Neural cell (in vitro differentiated cells): ENCODE data around the gene SHC1. TPM values are rescaled to one million over a fixed set of nuclear protein-coding genes. Genes with fewer than 3 reads are reported as not detected.

Experiments
- H2AFZ ChIP-seq: fragments of 200-600, 300-800 bp; sonication (generic), shearing (Covaris generic); 2 replicates; pipeline ENCODE4 v1.6.0; 2014; ENCODE audit warnings: low read depth, mild to moderate bottlenecking, antibody characterized with exemption, low read length, moderate library complexity
- H3F3A ChIP-seq: fragments of 200-600 bp; shearing (Covaris generic); 2 replicates; pipeline ENCODE4 v1.6.1; 2016; ENCODE audit warnings: mild to moderate bottlenecking, moderate library complexity, mixed read lengths, antibody characterized with exemption, low read length; ENCODE audit not compliant: insufficient read depth, poor library complexity, severe bottlenecking
- H3K27ac ChIP-seq: fragments of 200-600, 300-800 bp; sonication (generic), shearing (Covaris generic); 2 replicates; pipeline ENCODE4 v1.5.1; 2014; ENCODE audit warnings: mild to moderate bottlenecking, low read length, moderate library complexity
- H3K27me3 ChIP-seq: fragments of 300-800, 200-600 bp; sonication (generic), shearing (Covaris generic); 2 replicates; pipeline ENCODE4 v1.6.0; 2014; ENCODE audit warnings: mild to moderate bottlenecking, low read depth, low read length, moderate library complexity; ENCODE audit not compliant: insufficient read depth
- H3K36me3 ChIP-seq: fragments of 300-800, 200-600 bp; sonication (generic), shearing (Covaris generic); 2 replicates; pipeline ENCODE4 v1.5.1; 2014; ENCODE audit warnings: mild to moderate bottlenecking, antibody characterized with exemption, low read length, moderate library complexity; ENCODE audit not compliant: insufficient read depth
- H3K4me2 ChIP-seq: fragments of 300-800, 200-600 bp; sonication (generic), shearing (Covaris generic); 2 replicates; pipeline ENCODE4 v1.6.0; 2014; ENCODE audit warnings: mild to moderate bottlenecking, low read length
- H3K4me3 ChIP-seq: fragments of 300-800, 200-600 bp; sonication (generic), shearing (Covaris generic); 2 replicates; pipeline ENCODE4 v1.5.1; 2014; ENCODE audit warnings: mild to moderate bottlenecking, low read length, moderate library complexity
- H3K79me2 ChIP-seq: fragments of 200-600 bp; shearing (Covaris generic); replicated peaks from 2 replicates; pipeline ENCODE4 v1.6.0; 2014; ENCODE audit warnings: mild to moderate bottlenecking, low read length, moderate library complexity; ENCODE audit not compliant: insufficient read depth
- H3K9ac ChIP-seq: fragments of 300-800, 200-600 bp; sonication (generic), shearing (Covaris generic); 2 replicates; pipeline ENCODE4 v1.6.1; 2016; ENCODE audit warnings: mild to moderate bottlenecking, low read length, mixed read lengths
- H3K9me2 ChIP-seq: fragments of 200-600 bp; shearing (Covaris generic); 2 replicates; pipeline ENCODE4 v1.6.1; 2016; ENCODE audit warnings: mild to moderate bottlenecking, low read length, mixed read lengths; ENCODE audit not compliant: insufficient read depth
- H3K9me3 ChIP-seq: fragments of 200-600, 300-800 bp; sonication (generic), shearing (Covaris generic); 2 replicates; pipeline ENCODE4 v1.6.1; 2016; ENCODE audit warnings: mild to moderate bottlenecking, mixed run types, low read length, moderate library complexity, mixed read lengths
- H4K20me1 ChIP-seq: fragments of 200-600 bp; shearing (Covaris generic); 2 replicates; pipeline ENCODE4 v1.6.1; 2016; ENCODE audit warnings: mild to moderate bottlenecking, mixed run types; ENCODE audit not compliant: insufficient read depth
- EP300 ChIP-seq: fragments of 450-650 bp; conservative IDR thresholded peaks from 2 replicates; pipeline ENCODE4 v1.6.1; 2014; ENCODE audit warnings: antibody characterized with exemption, mild to moderate bottlenecking, moderate library complexity; ENCODE audit not compliant: poor library complexity, severe bottlenecking
- EZH2 ChIP-seq: fragments of 200-600, 300-800 bp; shearing (Covaris generic), sonication (generic); IDR thresholded peaks from 2 replicates; pipeline ENCODE4 v1.6.1; 2014; ENCODE audit warnings: antibody characterized with exemption, low read length, borderline replicate concordance, mild to moderate bottlenecking; ENCODE audit not compliant: insufficient read depth, poor library complexity, severe bottlenecking
- MXI1 ChIP-seq: fragments of 450-650 bp; conservative IDR thresholded peaks from 2 replicates; pipeline ENCODE4 v1.6.1; 2014; ENCODE audit warnings: antibody characterized with exemption, mild to moderate bottlenecking; ENCODE audit not compliant: poor library complexity, severe bottlenecking
- POLR2AphosphoS5 ChIP-seq: IDR thresholded peaks from 2 replicates; pipeline ENCODE4 v1.6.1; 2012
- RAD21 ChIP-seq: fragments of 450-650 bp; conservative IDR thresholded peaks from 2 replicates; pipeline ENCODE4 v1.6.1; 2014; ENCODE audit warnings: antibody characterized with exemption, mild to moderate bottlenecking, moderate library complexity
- SMC3 ChIP-seq: fragments of 450-650 bp; conservative IDR thresholded peaks from 2 replicates; pipeline ENCODE4 v1.6.1; 2014; ENCODE audit warnings: antibody characterized with exemption, mild to moderate bottlenecking, moderate library complexity; ENCODE audit not compliant: poor library complexity
- TAF1 ChIP-seq: IDR thresholded peaks from 2 replicates; pipeline ENCODE4 v1.6.1; 2012; ENCODE audit warnings: low read depth
- polyA plus RNA-seq: library from polyadenylated mRNA; depleted of rRNA; stranded (reverse); fragments of >200 nt; gene quantifications from 2 replicates; pipeline ENCODE4 v1.2.3, GENCODE V29; 2014
- TF ChIP-seq, protein P1 (sequence below): IDR thresholded peaks from 2 replicates; pipeline ENCODE4 v1.6.1; 2012; ENCODE audit warnings: borderline replicate concordance
- TF ChIP-seq, protein P2 (sequence below): fragments of 450-650 bp; IDR thresholded peaks from 2 replicates; pipeline ENCODE4 v1.5.1; 2014; ENCODE audit warnings: antibody characterized with exemption, mild to moderate bottlenecking, moderate library complexity; ENCODE audit not compliant: poor library complexity, severe bottlenecking

The SHC1 gene
- polyA plus RNA-seq, 1 donor from 2014 or later, result 9.5 TPM

DNA sequence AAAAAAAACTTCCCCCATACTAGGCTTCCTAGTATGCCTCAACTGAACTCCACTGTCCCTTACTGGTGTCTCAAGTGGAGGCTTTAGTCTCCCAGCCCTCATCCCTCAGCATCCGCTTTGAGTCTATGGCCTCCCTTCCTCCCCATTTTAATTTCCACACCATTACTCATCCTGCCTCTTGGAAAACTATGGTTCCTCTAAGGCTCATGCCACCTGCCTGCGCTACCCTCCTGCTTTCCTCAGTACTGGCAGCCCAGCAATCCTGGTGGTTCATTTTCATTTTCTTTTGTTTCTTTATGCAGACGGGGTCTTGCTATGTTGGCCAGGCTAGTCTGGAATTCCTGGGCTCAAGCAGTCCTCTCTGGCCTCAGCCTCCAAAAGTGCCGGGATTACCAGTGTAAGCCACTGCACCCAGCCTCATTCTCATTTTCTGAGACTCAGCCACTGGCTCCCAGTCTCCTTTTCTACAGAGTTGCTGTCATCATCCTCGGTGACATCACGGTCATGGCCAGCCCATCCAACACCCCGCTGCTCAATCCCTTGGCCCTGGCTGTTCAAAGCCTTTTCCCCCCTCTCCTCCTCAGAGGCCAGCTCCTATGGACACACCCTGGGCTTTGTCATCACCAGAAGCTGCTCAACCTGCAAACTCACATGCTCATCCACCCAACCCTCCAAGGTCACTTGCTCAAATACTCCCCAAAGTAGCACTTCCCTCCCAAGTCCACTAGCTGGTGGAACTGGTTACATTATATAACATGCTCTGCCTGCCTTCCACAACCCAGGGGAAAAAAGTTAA lies 31.7 kb downstream of the SHC1 start:
- Histone ChIP-seq H4K20me1 (no peaks in the 10 kb centered on the region), H3K27ac (no peak overlapping the region), H2AFZ (no peak overlapping the region), H3K9me3 (no peaks in the 10 kb centered on the region), H3K27me3 (no peaks in the 10 kb centered on the region), H3K79me2 (peaks cover 6% of the 10 kb centered on the region), H3K36me3 (no peaks in the 10 kb centered on the region), H3K4me3 (no peak overlapping the region), H3K9ac (peak overlapping the region; percentile 94), H3K9me2 (no peaks in the 10 kb centered on the region), H3K4me2 (no peak overlapping the region), H3F3A (no peaks in the 10 kb centered on the region)
- no peak for TF ChIP-seq SMC3
- TF ChIP-seq EP300, result no peak
- no peak for TF ChIP-seq TAF1
- TF ChIP-seq MXI1, result no peak
- TF ChIP-seq EZH2, result no peak
- TF ChIP-seq, protein P1, sequence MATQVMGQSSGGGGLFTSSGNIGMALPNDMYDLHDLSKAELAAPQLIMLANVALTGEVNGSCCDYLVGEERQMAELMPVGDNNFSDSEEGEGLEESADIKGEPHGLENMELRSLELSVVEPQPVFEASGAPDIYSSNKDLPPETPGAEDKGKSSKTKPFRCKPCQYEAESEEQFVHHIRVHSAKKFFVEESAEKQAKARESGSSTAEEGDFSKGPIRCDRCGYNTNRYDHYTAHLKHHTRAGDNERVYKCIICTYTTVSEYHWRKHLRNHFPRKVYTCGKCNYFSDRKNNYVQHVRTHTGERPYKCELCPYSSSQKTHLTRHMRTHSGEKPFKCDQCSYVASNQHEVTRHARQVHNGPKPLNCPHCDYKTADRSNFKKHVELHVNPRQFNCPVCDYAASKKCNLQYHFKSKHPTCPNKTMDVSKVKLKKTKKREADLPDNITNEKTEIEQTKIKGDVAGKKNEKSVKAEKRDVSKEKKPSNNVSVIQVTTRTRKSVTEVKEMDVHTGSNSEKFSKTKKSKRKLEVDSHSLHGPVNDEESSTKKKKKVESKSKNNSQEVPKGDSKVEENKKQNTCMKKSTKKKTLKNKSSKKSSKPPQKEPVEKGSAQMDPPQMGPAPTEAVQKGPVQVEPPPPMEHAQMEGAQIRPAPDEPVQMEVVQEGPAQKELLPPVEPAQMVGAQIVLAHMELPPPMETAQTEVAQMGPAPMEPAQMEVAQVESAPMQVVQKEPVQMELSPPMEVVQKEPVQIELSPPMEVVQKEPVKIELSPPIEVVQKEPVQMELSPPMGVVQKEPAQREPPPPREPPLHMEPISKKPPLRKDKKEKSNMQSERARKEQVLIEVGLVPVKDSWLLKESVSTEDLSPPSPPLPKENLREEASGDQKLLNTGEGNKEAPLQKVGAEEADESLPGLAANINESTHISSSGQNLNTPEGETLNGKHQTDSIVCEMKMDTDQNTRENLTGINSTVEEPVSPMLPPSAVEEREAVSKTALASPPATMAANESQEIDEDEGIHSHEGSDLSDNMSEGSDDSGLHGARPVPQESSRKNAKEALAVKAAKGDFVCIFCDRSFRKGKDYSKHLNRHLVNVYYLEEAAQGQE, result no peak
- TF ChIP-seq, protein P2, sequence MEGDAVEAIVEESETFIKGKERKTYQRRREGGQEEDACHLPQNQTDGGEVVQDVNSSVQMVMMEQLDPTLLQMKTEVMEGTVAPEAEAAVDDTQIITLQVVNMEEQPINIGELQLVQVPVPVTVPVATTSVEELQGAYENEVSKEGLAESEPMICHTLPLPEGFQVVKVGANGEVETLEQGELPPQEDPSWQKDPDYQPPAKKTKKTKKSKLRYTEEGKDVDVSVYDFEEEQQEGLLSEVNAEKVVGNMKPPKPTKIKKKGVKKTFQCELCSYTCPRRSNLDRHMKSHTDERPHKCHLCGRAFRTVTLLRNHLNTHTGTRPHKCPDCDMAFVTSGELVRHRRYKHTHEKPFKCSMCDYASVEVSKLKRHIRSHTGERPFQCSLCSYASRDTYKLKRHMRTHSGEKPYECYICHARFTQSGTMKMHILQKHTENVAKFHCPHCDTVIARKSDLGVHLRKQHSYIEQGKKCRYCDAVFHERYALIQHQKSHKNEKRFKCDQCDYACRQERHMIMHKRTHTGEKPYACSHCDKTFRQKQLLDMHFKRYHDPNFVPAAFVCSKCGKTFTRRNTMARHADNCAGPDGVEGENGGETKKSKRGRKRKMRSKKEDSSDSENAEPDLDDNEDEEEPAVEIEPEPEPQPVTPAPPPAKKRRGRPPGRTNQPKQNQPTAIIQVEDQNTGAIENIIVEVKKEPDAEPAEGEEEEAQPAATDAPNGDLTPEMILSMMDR, result no peak
- no peak for TF ChIP-seq POLR2AphosphoS5
- no peak for TF ChIP-seq RAD21

DNA sequence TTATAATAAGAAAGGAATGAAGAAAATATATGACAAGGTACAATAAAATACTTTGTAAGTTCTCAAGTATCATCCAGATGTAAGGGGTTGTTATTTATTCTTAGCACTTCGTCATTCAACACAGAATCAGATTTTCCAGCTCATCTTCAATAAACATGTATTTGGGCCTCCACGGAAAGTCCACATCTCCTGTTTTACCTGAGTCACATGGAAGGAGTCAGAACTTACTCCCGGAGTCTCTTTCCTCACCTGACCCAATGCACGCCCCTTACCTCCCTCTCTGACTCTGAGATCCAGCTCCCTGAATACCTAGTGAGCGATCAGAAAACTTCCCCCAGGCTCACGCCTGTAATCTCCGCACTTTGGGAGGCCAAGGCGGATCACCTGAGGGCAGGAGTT lies 32.6 kb downstream of the SHC1 start:
- no peaks in the 10 kb centered on the region for H3K27me3 ChIP-seq
- peak overlapping the region; percentile 94 for H3K9ac ChIP-seq
- no peaks in the 10 kb centered on the region for H4K20me1 ChIP-seq
- H3K36me3 ChIP-seq, result no peaks in the 10 kb centered on the region
- no peaks in the 10 kb centered on the region for H3K9me2 ChIP-seq
- TF ChIP-seq, protein P2, result no peak
- TF ChIP-seq EZH2 (no peak), TAF1 (no peak), SMC3 (no peak), POLR2AphosphoS5 (no peak), RAD21 (no peak), MXI1 (no peak), EP300 (no peak)
- TF ChIP-seq, protein P1, result no peak
- H3K79me2 ChIP-seq, result peaks cover 6% of the 10 kb centered on the region
- H2AFZ ChIP-seq, result no peak overlapping the region
- H3K9me3 ChIP-seq, result no peaks in the 10 kb centered on the region
- H3K4me3 ChIP-seq, result peak overlapping the region; percentile 80
- peak overlapping the region; percentile 83 for H3K4me2 ChIP-seq
- peak overlapping the region; percentile 98 for H3K27ac ChIP-seq
- no peaks in the 10 kb centered on the region for H3F3A ChIP-seq
